Inflammatory macrophage (primary cell): ENCODE results near the gene LIN52.

Experiments used
- DNase-seq, 2 donors: peaks; one replicate each; pipeline ENCODE4 v3.0.0-alpha.2; 2020 to 2022
- total RNA-seq, 18 experiments: gene quantifications; one replicate each; lab custom pipeline; 2026; ENCODE audit warnings: mixed read lengths in 6 of 18, inconsistent platforms in 2 of 18; lab: John Stamatoyannopoulos, UW

LIN52 gene, protein sequence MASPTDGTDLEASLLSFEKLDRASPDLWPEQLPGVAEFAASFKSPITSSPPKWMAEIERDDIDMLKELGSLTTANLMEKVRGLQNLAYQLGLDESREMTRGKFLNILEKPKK
- 2.8 to 15.5 (median 10.5) reads per million in 18 experiments for total RNA-seq

GRCh38 chr14:74084277-74085046, at the start of gene LIN52, which contains the start of gene ALDH6A1:
Gene LIN52 (plus strand): TSS chr14:74084956. CDS start chr14:74084975, 19 bp downstream.
Gene ALDH6A1 (minus strand): TSS chr14:74084453. CDS start chr14:74084394, 59 bp downstream.
- DNase-seq = peak; percentile 100

DNA sequence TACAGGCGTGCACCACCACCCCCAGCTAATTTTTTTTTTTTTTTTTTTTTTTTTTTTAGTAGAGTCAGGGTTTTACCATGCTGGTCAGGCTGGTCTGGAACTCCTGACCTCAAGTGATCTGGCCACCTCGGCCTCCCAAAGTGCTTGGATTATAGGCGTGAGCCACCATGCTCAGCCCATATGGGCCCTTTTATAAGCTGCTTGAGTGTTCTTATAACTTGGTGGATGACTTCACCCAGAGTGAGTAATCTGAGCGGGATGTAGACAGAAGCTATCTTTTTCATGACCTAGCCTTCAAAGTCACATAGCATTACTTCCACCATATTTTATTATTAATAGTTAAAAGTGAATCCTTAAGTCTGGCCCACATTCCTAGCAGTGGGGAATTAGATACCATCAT, 49.2 kb upstream of the LIN52 start:
- no peak for DNase-seq

DNA sequence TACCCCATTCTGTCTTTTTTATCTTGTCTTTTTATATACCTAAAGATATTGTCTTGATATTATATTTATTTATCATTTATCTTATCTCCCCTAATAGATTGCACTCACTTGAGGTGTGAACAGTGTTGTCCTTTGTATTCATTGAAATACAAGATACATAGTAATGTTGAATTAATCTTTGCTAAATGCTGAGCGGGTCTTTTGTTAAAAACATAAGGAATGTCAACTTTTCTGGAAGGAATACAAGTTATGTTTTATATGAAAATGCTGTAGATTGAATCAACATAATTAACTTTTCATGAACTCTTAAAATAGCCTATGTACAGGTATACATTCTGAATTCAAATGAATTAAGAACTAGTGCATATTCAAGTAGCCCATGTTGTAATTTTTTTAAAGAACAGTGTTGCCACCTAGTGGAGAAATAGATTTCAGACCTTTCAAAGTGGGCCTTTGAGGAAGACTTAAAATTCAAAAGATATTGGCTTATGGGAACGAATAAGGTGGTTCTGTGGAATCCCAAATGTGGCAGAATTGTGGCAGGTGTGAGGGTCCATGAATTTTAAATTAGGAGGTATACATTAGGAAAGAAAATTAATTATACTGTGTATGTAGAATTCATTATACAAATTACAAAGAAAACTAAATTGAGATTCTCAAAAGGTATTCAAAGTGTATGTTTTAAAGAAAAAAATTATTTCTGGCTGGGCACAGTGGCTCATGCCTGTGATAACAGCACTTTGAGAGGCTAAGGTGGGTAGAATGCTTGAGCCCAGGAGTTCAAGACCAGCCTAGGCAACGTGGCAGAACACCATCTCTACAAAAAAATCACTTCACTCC, 46.5 kb upstream of the LIN52 start:
- peak; percentile 50 to 84 for DNase-seq

DNA sequence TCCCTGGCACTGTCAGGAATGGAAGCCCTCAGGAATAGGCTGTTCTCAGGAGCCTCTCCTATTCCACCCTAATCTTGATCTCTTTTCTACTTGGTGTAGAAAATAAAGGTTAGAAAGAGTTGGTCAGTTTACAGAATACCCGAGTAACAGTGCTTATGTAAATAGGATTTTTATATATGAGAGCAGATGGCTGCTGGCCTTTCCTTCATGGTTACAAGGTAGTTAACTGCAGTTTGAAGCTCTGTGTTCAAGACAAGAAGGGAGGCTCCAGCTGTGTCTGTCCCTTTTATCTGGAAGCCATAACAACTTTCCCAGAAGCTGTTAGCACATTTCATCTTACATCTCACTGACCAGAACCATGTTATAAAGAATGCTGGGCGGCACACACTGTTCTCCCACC, 42.5 kb upstream of the LIN52 start:
- no peak for DNase-seq

DNA sequence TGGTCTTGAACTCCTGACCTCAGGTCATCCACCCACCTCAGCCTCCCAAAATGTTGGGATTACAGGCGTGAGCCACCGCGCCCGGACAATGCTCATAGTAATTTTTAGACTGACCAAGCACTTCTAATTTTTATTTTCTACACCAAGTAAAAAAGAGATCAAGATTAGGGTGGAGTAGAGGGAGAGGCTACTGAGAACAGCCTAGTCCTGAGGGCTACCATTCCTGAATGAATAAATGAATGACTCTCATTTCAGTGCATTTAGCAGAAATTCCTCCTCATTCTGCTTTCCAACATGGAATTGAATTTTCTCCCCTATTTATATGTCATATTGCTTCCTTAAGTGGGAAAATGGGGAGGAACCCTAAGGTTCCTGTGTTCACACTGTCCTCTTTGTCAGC, 39.2 kb upstream of the LIN52 start:
- DNase-seq = no peak

DNA sequence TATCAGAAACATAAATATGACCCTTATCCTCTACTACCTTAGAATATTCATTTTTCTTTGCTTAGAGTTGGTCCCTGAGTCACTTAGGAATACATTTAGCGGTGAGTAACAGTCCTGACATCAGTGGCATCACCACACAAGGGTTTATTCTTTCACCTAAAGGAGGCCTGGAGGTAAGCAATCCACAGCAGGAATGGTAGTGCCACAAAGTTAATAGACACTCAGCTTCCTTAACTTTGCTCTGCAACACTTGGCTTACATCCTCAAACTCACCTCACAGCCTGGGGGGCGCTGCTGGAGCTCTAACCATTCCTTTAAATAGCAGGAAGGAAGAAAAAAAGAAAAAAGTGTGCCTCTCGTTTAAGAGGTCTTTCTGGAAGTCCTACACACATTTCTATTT, 36.5 kb upstream of the LIN52 start:
- DNase-seq = no peak

DNA sequence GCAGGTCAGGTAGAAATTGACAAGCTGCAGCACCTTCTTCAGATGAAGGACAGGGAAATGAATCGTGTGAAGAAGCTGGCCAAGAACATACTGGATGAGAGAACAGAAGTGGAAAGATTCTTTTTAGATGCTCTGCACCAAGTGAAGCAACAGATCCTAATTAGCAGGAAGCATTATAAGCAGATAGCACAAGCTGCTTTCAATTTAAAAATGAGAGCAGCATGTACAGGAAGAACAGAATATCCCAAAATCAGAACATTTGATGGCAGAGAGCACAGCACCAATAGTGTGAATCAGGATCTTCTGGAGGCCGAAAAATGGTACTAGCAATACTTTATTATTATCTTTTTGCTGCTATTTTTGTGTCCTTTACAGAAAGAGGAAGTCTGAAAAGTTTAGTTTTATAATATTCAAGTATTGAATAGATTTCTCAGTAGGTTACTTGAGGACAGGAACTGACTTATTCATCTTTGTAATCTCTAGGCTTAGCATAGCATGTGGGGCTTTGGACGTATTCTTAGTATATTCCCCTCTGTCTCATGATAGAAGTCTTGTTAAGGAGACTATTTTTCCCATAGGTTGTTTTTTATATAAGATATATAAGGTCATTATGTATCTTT, 34.8 kb upstream of the LIN52 start:
- peak in 1 of 2 donors; percentile 25 for DNase-seq

- DNase-seq = no peak
Measured at GRCh38 chr14:74062809-74063150, 22.0 kb upstream of the LIN52 start.

GRCh38 chr14:74064426-74064825, 20.3 kb upstream of the LIN52 start:
- peak; percentile 36 to 69 for DNase-seq

DNA sequence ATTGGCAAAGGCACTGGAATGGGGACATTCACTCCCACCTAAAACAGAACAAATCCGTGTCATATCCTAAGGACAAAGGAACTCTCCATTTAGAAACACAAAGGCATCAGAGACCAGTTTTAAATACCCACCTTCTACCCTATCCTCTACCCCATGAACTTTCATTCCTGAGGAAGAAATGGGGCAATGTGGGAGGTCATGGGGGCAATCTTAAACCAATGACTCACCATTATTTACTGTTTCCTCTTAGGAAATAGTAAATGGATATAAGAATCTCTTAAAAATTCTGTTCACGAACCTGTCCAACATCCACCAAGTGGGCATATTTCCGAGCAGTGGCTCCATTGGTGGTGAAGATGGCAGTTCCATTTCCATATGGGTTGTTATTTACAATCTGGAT, 19.9 kb upstream of the LIN52 start:
- DNase-seq = peak; percentile 23 to 44

GRCh38 chr14:74065746-74066575, 18.8 kb upstream of the LIN52 start:
- DNase-seq = no peak

DNA sequence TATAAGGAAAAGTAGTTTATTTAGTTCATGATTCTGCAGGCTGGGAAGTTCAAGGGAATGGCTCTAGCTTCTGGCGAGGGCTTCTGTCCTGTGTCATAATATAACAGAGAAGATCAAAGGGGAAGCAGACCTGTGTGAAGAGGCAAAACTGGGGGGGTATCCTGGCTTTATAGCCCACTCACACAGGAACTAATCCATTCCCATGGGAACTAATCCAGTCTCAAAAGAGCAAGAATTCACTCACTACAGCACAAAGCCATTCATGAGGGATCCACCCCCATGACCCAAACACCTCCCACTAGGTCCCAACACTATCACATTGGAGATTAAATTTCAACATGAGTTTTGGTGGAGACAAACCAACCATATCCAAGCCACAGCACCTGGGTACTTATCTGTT, 7.4 kb upstream of the LIN52 start:
- no peak for DNase-seq

DNA sequence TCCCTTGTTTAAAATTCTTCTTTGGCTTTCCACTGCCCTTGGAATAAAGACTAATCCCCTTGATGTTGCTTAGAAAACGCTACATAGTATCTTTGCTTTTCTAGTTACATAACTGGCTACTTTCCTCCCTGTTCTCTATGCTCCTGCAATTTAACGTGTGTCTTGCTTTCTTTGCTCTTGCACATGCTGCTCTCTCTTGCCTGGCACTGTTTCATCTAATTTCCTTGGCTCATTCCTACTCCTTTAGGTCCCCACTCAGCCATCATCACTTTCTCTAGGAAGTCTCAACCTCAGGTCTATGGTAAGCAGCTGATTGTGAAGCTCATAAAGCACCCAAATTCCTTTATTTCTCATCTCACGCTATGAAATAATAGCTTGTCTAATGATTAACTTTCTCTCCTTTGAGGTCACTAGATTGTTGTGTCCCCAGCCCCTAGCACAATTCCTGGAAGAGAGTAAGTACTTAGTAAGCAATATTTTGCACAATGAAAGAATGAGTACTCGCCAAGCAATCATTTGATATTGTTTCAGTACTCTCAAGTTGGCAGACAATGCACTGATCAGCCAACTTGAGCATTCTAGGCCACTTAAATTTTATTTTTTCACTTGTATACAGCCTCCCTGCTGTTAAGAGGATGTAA, 3.8 kb upstream of the LIN52 start:
- no peak for DNase-seq

GRCh38 chr14:74081491-74081890, 3.3 kb upstream of the LIN52 start:
- DNase-seq = no peak

DNA sequence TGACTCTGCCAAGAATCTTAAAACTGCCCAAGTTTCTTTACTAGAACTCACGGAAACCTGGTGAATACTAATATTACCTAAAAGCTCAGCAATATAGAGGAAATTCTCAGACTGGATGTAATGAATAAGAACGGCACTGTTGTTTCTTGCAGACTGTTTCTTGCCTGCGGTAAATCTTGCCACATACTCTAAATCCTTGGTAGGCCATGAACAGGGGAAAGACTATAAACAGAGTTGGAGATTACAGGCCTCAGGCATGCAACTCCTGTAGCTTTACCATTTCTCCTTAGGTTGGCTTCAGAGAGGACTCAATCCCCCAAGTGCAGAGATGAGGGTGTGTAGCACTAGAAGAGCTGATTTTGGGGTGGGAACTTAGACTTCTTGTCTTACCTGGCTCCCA, 1.6 kb upstream of the LIN52 start:
- DNase-seq = no peak

- DNase-seq = no peak
Measured at GRCh38 chr14:74083784-74084276, 926 bp upstream of the LIN52 start.

- no peak for DNase-seq
Measured at GRCh38 chr14:74085047-74085637, 386 bp downstream of the LIN52 start.

DNA sequence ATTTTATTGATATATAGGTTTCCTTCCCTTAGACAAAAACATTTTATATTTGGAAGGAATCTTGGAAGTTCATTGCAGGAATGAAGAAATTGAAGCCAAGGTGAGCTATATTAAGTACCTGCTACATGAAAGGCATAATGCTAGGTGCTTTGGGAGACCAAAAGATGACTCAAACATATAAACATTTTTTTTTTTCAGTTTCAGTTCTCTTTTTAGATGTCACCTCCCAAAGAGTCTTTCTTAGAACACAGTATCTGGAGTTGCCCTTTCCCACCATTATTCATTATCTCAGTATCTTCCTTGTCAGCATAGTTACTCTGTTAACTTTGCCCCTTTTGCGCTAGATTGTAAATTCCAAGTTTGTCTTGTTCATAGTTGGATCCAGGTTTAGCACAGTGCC, 1.1 kb downstream of the LIN52 start:
- DNase-seq = peak in 1 of 2 donors; percentile 37

DNA sequence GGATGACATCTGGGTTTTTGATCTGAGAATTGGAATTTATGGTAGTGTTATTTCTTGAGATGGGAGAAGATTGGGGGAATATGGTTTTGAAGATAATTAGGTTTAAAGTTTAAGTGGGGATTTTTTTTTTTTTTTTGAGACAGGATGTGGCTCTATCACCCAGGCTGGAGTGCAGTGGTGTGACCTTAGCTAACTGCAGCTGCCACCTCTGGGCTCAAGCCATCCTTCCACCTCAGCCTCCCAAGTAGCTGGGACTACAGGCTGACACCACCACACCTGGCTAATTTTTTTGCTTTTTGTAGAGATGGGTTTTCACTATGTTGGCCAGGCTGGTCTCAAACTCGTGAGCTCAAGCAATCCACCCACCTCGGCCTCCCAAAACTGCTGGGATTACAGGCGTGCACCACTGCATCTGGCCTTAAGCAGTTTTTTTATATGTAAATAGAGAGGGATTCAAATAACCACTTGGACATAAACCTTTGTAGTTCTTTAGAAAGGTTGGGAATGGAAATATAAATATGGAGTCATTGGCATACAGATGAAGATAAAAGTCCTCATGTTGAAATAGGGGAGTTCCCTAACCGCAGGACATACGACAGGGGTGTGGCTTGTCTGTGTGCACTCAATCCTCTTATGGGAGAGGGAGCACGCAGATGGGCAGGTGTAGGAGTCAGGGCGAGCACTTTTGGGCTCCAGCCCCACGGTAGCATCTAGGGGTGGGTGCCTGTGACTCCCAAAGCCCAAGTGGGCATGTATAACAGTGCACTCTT, 4.7 kb downstream of the LIN52 start:
- DNase-seq = peak in 1 of 2 donors; percentile 21

DNA sequence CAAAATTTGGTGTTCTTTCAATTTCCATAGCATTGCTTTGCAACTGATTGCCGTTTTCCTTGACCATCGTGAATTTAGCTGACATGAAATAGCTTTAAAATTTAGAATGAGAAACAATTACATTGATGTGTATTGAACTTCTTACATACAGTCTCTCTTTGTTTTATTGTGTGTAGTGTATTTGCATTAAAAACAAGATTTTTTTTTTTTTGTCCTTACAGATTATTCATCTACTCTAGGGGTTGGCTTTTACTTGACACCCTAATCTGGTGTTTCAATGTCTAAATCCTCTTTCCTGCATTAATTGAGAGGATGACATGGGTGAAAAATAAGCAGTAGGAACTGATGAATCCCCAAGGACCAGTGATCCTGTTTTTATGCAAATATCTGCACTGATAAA, 20.6 kb downstream of the LIN52 start:
- DNase-seq = no peak
